ENCODE results near the gene RAPGEF3.
A peak's percentile ranks its signal among the peaks of the same experiment; 100 is the strongest.

Gene RAPGEF3

GRCh38 chr12:47758834-47759690, at the start of gene RAPGEF3:
Gene RAPGEF3, minus strand, starts transcription at chr12:47758880. Its CDS starts 324 bp downstream, at chr12:47758556.
- DNase-seq (ENCODE audit: low spot score): peak; percentile 91

- no peak for DNase-seq (ENCODE audit: low spot score)
These were observed 49.4 kb upstream of the RAPGEF3 start for GRCh38 chr12:47808050-47808449.

- DNase-seq (ENCODE audit: low spot score): no peak
These were observed 48.7 kb upstream of the RAPGEF3 start for GRCh38 chr12:47807338-47807737.

- DNase-seq (ENCODE audit: low spot score): no peak
These were observed 46.7 kb upstream of the RAPGEF3 start for GRCh38 chr12:47805417-47805816.

GRCh38 chr12:47804171-47804570, 45.5 kb upstream of the RAPGEF3 start:
- no peak for DNase-seq (ENCODE audit: low spot score)

- no peak for DNase-seq (ENCODE audit: low spot score)
These were observed 44.7 kb upstream of the RAPGEF3 start for GRCh38 chr12:47803191-47803875.

- DNase-seq (ENCODE audit: low spot score): no peak
These were observed 43.6 kb upstream of the RAPGEF3 start for GRCh38 chr12:47802312-47802711.

GRCh38 chr12:47801904-47802246, 43.2 kb upstream of the RAPGEF3 start:
- DNase-seq (ENCODE audit: low spot score): no peak

GRCh38 chr12:47801170-47801903, 42.7 kb upstream of the RAPGEF3 start:
- DNase-seq (ENCODE audit: low spot score): no peak

GRCh38 chr12:47800582-47800981, 41.9 kb upstream of the RAPGEF3 start:
- no peak for DNase-seq (ENCODE audit: low spot score)

GRCh38 chr12:47799357-47799955, 40.8 kb upstream of the RAPGEF3 start:
- DNase-seq (ENCODE audit: low spot score): no peak

GRCh38 chr12:47798382-47798948, 39.8 kb upstream of the RAPGEF3 start:
- no peak for DNase-seq (ENCODE audit: low spot score)

- DNase-seq (ENCODE audit: low spot score): no peak
These were observed 38.8 kb upstream of the RAPGEF3 start for GRCh38 chr12:47797441-47797840.

GRCh38 chr12:47795814-47796411, 37.2 kb upstream of the RAPGEF3 start:
- DNase-seq (ENCODE audit: low spot score): no peak

- no peak for DNase-seq (ENCODE audit: low spot score)
These were observed 36.6 kb upstream of the RAPGEF3 start for GRCh38 chr12:47795121-47795813.

GRCh38 chr12:47794679-47795078, 36.0 kb upstream of the RAPGEF3 start:
- DNase-seq (ENCODE audit: low spot score): no peak

- no peak for DNase-seq (ENCODE audit: low spot score)
These were observed 34.5 kb upstream of the RAPGEF3 start for GRCh38 chr12:47793015-47793681.

- DNase-seq (ENCODE audit: low spot score): no peak
These were observed 33.2 kb upstream of the RAPGEF3 start for GRCh38 chr12:47791874-47792273.

GRCh38 chr12:47791351-47791746, 32.7 kb upstream of the RAPGEF3 start:
- no peak for DNase-seq (ENCODE audit: low spot score)

GRCh38 chr12:47790676-47791350, 32.1 kb upstream of the RAPGEF3 start:
- DNase-seq (ENCODE audit: low spot score): no peak

All from RKO (cell line).